Memory B cell (primary cell): ENCODE data around the gene JOSD2.

ENCODE experiments used
- ATAC-seq: fragments of 150-1000 bp; cut with Tn5 transposase; 2 replicates; pipeline ENCODE4 v1.10.0; 2021; ENCODE audit warnings: low read depth, mild to moderate bottlenecking, moderate library complexity
- DNase-seq, 2 donors: peaks; one replicate each; pipeline ENCODE4 v3.0.0; 2022; ENCODE audit warnings: low spot score in 2 of 2
- H3K27ac Mint-ChIP-seq: one replicate; pipeline ENCODE4 v1.8.0; 2022; ENCODE audit warnings: mild to moderate bottlenecking, moderate library complexity, mixed read lengths
- H3K27me3 Mint-ChIP-seq: one replicate; pipeline ENCODE4 v1.8.0; 2022; ENCODE audit warnings: mixed read lengths
- H3K36me3 Mint-ChIP-seq: one replicate; pipeline ENCODE4 v1.8.0; 2022; ENCODE audit warnings: mild to moderate bottlenecking, mixed read lengths
- H3K4me1 Mint-ChIP-seq: one replicate; pipeline ENCODE4 v1.8.0; 2022; ENCODE audit warnings: mixed read lengths
- H3K4me3 Mint-ChIP-seq: one replicate; pipeline ENCODE4 v1.8.0; 2022; ENCODE audit warnings: mild to moderate bottlenecking, moderate library complexity, mixed read lengths
- H3K9me3 Mint-ChIP-seq: one replicate; pipeline ENCODE4 v1.8.0; 2022; ENCODE audit warnings: mixed read lengths

JOSD2 gene

DNA sequence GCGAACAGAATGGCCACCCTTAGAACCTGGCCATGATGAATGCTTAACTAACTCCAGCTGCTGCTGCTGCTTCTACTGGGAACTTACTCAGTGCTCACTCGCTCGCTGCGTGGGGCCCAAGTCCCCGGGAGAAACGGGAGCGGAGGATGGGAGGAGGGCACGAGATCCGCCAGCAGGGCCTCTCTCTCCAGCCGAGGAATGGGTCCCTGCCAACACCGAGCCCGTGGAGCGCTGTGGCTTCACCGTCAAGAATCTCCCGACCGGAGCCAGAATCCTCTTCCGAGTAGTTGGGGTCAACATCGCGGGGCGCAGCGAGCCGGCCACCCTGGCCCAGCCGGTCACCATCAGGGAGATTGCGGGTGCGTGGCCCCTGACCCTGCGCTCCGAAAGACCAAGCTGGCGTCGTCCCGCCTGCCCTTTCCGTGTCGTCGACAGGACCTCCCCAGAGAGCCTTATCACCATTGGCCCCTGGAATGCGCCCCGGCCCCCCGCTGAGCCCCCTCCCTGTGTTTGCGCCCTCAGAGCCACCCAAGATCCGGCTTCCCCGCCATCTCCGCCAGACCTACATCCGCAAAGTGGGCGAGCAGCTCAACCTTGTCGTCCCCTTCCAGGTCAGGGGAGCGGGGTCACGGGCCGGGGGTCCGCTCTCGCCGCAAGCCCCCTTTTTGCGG lies 52.5 kb downstream of the JOSD2 start:
- no peak for DNase-seq
- no peak overlapping the region for H3K4me3 Mint-ChIP-seq
- peaks cover 2% of the 10 kb centered on the region for H3K9me3 Mint-ChIP-seq
- no peaks in the 10 kb centered on the region for H3K27me3 Mint-ChIP-seq
- no peaks in the 10 kb centered on the region for H3K36me3 Mint-ChIP-seq
- ATAC-seq: no peak
- H3K4me1 Mint-ChIP-seq: peaks cover 19% of the 10 kb centered on the region
- no peak overlapping the region for H3K27ac Mint-ChIP-seq

DNA sequence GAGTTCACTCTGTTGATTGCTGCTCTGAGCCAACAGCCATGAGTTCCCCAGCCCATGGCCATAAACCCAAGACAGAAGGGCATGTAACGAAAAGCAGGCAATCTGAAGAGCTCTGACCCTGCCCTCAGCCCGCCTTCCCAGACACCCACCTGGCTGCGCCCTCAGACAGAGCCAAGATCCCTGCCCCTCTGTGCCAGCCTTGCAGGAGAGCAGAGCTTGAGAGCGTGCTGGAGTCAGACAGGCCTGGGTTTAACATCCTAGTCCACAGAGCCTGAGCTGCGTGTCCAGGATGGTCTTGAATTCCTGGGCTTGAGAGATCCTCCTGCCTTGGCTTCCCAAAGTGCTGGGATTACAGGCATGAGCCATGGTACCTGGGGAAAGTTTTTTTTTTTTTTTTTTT lies 53.7 kb downstream of the JOSD2 start:
- no peak overlapping the region for H3K27ac Mint-ChIP-seq
- no peak overlapping the region for H3K4me3 Mint-ChIP-seq
- no peak for DNase-seq
- H3K36me3 Mint-ChIP-seq: no peaks in the 10 kb centered on the region
- H3K27me3 Mint-ChIP-seq: no peaks in the 10 kb centered on the region
- H3K4me1 Mint-ChIP-seq: peaks cover 19% of the 10 kb centered on the region
- H3K9me3 Mint-ChIP-seq: peaks cover 2% of the 10 kb centered on the region
- no peak for ATAC-seq
